T-helper 2 cell treated with Interferon-gamma antibody and Interleukin-4, amounts not matched to agents 100 ng/mL and 5 ng/mL, for 36 hours (primary cell): Measurements from ENCODE around the gene TRIP10. TPM values are rescaled to one million over a fixed set of nuclear protein-coding genes. Genes with fewer than 3 reads are reported as not detected.
"Not testable (repeated sequence)": the region's sequence is repeated elsewhere in the genome, so short reads cannot be mapped to it uniquely, and the experiment has no call there.

Source experiments
- intact Hi-C: fragments of 100-400 bp; cut with micrococcal nuclease; formaldehyde crosslinking; loops from one replicate; pipeline ENCODE4 v1.15.1; 2023
- total RNA-seq: library from RNA; stranded (reverse); gene quantifications from 2 replicates; pipeline ENCODE4 v1.2.3, GENCODE V29; 2022

Gene TRIP10
- total RNA-seq, 1 donor from 2014 or later, result 13.7 TPM

DNA sequence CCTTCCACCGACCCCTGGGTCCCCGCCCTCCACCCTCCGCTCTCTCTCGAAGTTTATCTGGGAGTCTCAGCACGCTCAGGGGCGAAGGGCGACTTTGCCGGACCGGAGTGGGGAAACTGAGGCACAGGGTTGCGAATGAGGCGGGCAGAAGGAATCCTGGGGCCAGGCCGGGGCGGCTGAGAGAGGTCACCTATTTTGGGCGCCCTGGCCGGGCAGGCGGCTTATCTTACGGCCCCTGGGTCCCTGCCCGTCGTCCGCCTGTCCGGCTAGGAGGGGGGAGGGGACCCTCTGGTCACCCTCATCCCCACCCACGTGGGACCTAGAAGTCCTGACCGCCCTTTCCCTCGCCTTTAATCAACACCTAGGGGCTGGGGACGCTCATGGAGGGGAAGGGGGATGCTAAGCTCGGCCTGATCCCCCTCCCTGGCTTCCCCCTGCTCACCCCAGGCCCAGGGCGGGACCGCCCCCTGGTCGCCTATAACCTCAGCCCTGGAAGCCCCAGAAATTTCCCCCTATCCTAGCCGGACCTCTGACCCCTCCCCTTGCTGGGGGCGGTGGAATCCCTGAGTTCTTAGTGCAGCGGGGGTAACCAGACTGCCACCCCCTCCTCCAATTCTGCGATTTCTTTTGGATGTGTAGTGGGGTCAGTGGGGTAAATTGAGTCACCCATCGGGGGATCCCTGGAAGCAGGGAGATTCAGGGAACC is 556 bp downstream of the TRIP10 start:
- intact Hi-C loops, result loop anchor here (1.0 to 5.0 kb wide), 3 partner anchors 27 to 208 kb away; partner anchors contain the start of genes SH2D3A and TNFSF9

DNA sequence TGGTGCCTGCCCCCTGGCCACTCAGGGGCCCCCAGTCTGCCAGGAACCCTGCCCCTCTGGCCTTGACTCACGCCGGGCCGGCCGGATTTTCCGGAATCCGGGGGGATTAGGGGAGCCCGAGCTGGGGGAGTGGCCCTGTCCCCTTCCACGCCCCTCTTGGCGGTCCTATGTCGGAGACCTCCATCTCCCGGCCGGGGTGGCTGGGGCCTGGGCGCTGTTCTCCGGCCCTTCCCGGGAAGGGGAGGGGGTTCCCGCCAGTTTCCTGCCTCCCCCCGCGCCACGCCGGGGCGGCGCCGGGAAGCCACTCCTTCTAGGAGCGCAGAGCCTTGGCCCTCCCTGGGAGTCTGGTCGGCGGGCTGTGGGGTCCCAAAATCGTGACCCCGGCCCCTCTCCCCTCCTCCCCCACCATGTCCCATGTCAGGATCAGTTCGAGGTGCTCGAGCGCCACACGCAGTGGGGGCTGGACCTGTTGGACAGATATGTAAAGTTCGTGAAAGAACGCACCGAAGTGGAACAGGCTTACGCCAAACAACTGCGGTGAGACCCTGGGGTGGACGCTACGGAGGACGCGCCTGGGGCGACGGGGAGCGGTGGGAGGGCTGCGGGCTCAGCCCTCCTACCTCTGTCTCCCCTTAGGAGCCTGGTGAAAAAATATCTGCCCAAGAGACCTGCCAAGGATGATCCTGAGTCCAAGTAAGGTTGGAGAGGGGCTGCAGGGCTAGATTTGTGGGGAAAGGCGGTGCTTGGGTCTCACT is 1.3 kb downstream of the TRIP10 start:
- intact Hi-C loops, result no loop called here

DNA sequence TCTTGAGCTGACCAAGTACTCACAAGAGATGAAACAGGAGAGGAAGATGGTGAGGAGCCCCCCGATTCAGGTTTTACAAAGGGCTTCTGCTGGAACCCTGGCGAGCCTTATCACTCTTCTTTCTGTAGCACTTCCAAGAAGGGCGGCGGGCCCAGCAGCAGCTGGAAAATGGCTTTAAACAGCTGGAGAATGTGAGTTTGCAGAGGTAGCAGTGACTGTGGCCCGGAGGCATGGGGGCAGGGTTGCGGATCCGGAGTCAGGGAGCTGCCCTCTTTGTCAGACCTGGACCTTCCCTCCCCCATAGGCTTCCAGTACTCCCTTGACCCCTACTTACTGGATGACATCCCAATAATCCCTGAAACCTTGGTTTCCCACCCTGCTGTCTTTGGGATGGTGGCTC is 3.6 kb downstream of the TRIP10 start:
- intact Hi-C loops, result no loop called here

DNA sequence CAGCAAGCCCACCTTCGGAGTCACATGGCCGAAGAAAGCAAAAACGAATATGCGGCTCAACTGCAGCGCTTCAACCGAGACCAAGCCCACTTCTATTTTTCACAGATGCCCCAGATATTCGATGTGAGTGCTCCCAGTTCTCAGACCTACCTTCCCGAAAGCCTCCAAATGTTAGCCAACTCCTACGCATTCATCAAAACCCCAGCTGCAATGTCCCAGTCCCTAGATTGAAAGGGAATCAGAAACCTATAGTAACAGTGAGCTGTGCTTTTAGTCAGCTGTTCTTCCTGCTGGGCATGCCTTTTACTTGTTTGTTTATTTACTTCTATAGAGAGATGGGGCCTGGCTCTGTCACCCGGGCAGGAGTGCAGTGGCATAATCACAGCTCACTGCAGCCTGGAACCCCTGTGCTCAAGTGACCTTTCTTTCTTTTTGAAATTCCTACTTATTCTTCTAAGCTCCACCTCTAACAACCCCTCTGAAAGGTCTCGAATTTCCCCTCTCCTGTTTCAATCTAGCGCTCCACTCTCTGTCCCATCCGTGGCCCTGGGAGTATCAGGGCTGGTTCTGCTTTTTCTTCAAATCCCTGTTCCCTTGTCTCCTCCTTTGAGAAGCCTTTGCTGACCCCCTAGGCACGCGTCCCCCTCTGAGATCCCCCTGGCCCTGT is 4.4 kb downstream of the TRIP10 start:
- intact Hi-C loops, result no loop called here

DNA sequence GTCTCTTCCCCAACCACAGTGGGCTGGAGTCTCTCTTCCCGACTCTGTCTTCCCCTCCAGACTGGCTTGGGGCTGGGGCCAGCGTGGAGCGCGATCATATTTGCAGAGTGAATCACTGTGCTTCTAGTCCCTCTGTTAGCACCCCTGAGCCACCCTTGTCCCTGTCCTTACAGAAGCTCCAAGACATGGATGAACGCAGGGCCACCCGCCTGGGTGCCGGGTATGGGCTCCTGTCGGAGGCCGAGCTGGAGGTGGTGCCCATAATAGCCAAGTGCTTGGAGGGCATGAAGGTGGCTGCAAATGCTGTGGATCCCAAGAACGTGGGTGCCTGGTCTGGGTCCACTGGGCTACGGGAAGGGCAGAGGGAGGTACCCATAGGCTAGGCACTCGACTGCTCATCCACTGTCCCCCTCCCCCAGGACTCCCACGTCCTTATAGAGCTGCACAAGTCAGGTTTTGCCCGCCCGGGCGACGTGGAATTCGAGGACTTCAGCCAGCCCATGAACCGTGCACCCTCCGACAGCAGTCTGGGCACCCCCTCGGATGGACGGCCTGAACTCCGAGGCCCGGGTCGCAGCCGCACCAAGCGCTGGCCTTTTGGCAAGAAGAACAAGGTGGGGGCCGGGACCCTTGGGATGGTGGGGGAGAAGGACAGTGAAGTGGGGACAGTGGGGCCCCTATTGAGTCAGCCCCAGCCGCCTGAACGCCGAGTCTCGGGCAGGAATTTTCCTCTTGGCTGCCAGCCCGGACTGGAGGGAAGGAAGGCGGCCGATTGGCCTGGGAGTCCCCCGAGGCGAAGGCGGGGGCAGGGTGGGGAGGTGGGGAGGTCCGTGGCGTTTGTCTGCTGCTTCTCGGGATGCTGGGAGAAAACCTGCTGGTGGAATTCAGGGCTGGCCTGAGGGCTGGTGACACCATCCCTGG is 5.2 kb downstream of the TRIP10 start:
- intact Hi-C loops, result no loop called here

DNA sequence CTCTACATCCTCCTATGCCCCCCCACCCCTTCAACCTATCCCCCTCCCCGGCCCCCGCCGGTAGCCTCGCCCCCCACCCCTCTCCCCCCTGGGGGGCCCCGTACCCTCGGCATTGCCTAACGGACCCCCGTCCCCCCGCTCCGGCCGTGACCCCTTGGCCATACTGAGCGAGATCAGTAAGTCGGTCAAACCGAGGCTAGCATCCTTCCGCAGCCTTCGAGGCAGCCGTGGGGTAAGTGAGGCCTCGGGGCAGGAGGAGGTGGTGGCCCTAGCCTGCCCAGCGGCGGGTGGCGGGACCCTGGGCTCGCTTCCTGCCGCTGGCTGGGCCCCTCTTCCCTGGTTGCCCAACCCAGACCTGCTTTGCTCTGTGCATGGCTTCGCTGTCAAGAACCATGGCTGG is 6.5 kb downstream of the TRIP10 start:
- intact Hi-C loops, result no loop called here

DNA sequence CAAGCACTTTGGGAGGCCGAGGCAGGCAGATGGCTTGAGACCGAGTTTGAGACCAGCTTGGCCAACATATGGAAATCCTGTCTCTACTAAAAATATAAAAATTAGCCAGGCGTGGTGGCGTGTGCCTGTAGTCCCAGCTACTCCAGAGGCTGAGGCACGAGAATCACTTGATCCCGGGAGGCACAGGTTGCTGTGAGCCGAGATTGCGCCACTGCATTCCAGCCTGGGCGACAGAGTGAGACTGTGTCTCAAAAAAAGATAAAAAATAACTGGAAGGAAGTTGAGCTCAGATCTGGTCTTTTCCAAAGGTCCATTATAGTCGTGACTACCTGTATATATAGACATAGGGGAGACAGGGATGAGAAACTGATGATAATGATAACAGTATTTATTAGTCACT is 9.1 kb downstream of the TRIP10 start:
- intact Hi-C loops, result not testable (repeated sequence)

DNA sequence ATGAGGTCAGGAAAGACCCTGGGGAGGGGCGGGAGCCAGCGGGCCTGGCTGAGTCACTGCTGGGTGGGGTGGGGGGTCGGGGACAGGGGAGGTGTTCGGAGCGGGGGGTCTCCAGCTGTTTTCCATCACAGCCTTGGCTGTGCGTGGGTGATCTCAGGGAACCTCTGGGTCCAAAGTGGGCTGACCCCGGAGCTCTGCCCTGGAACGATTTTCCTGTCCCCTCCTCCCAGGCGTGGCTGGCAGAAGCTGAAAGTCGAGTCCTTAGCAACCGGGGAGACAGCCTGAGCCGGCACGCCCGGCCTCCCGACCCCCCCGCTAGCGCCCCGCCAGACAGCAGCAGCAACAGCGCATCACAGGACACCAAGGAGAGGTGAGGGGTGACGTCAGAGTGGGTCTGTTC is 10.6 kb downstream of the TRIP10 start:
- intact Hi-C loops, result loop anchor here (5.0 kb wide), 1 partner anchor 52 kb away; no protein-coding TSS in a partner anchor

DNA sequence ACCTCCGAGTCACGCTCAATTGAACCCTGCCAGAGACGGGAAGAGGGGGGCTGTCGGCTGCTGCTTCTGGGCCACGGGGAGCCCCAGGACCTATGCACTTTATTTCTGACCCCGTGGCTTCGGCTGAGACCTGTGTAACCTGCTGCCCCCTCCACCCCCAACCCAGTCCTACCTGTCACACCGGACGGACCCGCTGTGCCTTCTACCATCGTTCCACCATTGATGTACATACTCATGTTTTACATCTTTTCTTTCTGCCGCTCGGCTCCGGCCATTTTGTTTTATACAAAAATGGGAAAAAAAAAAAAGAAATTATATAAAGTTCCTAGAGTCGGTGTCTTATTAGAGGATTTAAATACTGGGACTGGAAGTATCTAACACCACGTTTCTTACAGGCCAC is 11.7 kb downstream of the TRIP10 start:
- intact Hi-C loops, result loop anchor here (5.0 kb wide), 1 partner anchor 51 kb away; no protein-coding TSS in a partner anchor

DNA sequence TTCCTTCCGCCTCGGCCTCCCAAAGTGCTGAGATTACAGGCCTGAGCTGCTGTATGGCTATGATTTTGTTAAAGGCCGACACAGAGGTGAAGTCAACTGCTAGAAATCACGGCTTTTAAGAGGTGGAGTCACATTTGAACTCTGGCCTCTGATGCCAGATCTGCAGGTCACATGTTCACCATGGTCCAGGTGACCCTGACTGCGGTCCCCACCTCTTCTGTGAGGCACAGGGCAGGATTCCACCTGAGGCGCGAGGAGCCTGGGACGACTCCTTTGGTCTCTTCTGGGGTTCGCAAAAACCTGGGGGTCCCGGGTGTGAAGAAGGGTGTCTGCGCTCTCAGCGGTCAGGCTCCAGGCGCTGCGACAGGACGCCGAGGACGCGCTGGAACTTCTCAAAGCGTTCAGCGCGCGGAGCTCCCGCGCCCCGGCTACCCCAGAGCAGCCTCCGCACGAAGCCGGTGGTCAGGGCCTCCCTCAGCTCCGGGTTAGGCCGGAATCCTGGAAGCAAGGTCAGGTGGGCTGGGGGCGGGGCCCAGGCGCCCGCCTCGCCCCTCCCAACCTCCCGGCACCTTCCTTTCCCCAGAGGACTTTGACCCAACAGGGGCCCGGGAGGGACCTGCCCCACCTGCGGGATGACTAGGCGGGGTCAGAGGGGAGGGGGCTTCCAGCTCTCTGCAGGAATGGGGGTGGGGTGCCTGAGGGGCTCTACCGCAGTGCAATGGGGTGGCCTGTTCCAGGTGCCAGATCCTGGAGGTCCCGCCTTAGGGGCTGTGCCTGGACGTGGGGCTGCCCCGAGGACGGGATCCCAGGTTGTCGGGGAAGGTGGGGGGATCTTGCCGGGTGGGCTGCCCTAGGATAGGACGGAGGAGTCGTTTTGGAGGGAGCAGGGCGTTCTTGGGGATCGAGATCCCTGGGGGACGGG is 13.0 kb downstream of the TRIP10 start:
- intact Hi-C loops, result loop anchor here (1.0 to 5.0 kb wide), 5 partner anchors 14 to 111 kb away; partner anchors contain the start of genes GPR108, SH2D3A and VAV1

DNA sequence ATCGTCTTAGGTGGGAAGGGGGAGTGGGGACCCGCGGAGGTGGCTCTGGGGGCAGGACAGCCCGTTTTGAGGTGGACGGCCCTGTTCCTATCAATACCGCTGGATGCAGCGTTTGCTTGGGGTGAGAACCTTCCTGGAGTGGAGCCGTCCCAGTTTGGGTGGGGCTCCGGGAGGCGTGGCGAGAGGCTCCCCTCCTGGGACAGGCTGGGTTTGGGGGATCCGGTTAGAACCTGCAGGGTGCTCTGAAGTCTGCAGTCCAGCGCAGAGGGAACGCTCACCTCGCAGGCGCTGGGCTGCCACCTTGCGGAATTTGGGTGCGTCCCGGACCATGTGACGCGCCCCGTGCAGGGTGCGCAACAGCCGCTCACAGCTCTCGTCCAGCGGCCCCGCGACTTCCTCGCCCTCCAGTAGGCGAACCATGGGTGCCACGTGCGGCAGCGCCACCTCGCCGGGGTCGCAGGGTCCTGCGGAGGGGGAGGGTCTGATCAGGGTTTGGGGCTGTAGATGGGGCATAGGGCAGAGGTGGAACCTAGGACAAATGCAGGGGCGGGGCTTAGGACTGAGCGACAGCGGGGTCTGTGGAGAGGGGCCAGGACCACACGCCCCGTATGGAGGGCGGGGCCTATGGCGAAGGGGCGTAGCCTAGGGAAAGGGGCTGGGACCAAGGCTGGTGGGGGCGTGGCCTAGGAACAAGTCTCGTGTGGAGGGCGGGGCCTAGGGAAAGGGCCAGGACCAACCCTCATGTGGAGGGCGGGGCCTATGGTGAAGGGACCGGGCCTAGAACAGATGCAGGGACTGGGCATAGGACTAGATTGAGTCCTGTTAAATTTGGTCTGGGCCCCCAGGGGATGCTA is 13.9 kb downstream of the TRIP10 start:
- intact Hi-C loops, result loop anchor here (1.0 to 5.0 kb wide), 5 partner anchors 13 to 110 kb away; partner anchors contain the start of genes GPR108, SH2D3A and VAV1

DNA sequence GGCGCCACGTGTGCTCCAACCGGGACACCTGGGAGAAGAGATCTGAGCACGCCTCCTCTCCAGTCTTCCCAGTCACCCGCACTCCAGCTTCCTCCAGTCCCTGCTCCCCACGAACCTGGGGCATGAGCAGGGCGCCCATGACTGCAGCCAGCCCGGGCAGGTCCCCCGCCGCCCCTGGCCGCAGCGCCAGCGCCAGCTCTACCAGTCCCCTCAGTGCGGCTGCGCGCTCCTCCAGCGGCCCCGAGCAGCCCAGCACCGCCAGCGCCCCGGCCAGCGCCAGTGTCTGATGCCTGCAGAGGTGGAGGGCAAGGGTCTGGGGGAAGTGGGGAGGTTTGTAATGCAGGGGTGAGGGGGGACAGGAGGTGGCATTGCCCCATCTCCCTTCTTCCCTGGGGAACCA is 14.7 kb downstream of the TRIP10 start:
- intact Hi-C loops, result loop anchor here (5.0 kb wide), 1 partner anchor 48 kb away; no protein-coding TSS in a partner anchor

DNA sequence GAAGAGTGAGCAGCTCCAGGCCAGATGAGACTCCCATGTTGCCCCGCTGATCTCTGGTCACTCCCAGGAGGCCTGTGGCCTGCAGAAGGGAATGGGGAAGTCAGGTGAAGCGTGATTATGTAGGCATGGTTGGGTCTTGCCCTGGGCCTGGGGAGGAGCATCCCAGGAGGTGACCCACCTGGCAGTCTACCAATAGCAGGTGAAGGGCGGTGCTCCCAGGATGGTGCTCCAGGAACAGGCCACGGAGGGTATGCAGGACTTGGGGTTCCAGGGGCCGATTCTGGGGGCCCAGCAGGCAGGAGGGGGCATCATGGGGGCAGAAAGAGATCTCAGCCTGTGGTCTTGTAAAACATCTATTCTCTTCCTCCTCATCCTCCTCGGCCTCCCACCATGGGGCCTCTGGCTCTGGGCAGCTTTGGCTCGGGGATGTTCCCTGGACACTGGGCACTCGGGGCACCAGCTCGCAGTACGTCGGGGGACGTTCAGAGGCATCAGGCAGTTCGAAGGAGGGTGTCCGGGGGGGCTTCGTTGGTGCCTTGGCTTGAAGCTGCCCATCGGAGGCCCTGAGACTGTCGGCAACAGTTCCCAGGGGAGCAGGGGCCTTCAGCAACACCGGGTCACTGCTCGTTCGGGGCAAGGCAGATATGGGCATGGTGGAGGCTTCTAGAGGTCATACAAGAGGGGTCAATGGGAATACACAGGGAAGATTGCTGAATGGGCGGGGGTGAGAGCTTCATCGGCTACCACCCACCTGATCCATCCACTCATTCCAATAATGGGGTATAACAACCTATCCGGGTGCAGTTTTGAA is 15.4 kb downstream of the TRIP10 start:
- intact Hi-C loops, result loop anchor here (5.0 kb wide), 1 partner anchor 47 kb away; no protein-coding TSS in a partner anchor

DNA sequence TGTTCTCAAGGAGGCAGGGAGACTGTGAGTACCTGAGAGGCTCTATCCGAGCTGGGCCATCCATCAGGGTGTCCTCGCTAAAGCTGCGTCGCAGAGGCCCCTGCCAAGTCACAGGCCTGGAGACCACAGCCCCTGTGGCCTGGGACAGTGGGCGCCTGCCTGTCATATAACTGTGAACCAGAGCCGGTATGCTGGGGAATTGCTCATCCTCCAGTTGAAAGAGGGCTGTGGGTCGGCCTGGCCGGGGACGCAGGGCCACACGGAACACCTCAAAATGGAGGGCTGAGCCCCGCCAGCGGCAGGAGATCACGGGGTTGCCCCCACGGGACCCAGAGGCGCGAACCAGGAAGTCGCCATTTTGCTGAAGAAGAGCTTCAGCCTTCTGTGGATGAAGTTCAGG is 21.1 kb downstream of the TRIP10 start:
- intact Hi-C loops, result no loop called here

DNA sequence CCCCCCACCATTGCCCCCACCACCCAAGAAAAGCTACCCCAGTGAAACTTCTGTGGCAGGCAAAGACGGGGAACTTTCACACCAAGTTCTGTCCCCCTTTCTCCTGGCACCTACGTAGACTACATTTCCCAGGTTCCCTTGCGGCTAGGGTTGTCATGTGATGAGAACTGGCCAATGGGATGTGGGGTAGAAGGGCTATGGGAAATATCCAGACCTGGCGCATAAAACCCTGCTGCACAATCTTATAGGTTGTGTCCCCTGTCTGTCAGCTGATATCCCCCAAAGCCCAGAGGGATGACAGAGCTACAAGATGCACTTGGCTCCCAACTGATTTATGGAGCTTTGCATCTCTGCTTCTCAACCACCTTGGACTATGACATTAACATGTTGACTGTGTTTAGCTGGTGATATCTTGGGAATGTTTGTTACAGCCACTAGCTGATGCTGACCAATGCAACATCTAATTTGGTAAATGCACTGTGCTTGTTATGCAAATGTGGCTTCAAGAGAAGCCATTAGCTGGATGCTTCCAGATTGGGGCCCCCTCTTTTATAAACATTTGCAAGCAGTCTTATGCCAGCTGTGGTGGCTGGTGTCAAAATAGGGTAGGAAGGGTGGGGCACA is 21.7 kb downstream of the TRIP10 start:
- intact Hi-C loops, result no loop called here

DNA sequence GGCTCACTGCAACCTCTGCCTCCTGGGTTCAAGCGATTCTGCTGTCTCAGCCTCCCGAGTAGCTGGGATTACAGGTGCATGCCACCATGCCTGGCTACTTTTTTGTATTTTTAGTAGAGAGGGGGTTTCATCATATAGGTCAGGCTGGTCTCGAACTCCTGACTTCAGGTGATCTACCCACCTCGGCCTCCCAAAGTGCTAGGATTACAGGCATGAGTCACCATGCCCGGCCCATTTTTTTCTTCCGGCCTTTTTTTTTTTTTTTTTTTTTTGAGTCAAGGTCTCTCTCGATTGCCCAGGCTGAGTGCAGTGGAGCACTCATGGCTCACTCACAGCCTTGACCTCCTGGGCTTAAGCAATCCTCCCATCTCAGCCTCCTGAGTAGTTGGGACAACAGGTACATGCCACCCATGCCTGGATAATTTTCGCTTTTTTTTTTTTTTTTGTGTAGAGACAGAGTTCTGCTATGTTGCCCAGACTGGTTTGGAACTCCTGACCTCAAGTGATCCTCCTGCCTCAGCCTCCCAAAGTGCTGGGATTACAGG is 22.8 kb downstream of the TRIP10 start:
- intact Hi-C loops, result not testable (repeated sequence)
